Transverse colon (tissue), 3 donors: Measurements from ENCODE around the gene KAT6B.

ENCODE experiments used
- POLR2A ChIP-seq: fragments of 450-650 bp; IDR thresholded peaks from one replicate; pipeline ENCODE4 v1.6.1; 2016; ENCODE audit warnings: antibody characterized with exemption, mild to moderate bottlenecking, moderate library complexity
- TF ChIP-seq, protein P1 (sequence below), 5 experiments: fragments of 200-600 bp in 3 of 5; fragments of 450-650 bp in 2 of 5; sonication (generic) in 3 of 5; IDR thresholded peaks; 1 replicate in 2 of 5; 2 replicates in 3 of 5; pipeline ENCODE4 v1.5.1; 2016 to 2017; ENCODE audit warnings: antibody characterized with exemption in 5 of 5, inconsistent platforms in 3 of 5, mild to moderate bottlenecking in 2 of 5, moderate library complexity in 1 of 5

DNA sequence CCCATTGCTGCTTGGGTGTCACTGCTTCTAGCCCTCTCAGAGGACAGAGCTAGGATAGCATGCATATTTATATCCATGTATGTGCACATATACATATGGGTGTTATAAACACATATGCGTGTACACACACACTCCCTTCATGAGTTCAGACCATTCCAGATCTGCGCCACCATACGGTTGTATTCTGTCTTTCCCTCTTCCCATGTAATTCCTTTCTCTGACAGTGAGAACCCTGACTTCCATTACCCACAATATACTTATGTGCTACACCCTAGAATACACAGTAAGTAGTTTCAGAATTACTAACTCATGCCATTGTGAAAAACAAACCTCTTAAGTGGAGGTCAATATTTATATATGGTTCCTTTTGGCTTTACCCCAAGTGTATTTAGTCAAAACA is 168.5 kb downstream of the KAT6B start:
- no peak for TF ChIP-seq POLR2A
- TF ChIP-seq, protein P1, sequence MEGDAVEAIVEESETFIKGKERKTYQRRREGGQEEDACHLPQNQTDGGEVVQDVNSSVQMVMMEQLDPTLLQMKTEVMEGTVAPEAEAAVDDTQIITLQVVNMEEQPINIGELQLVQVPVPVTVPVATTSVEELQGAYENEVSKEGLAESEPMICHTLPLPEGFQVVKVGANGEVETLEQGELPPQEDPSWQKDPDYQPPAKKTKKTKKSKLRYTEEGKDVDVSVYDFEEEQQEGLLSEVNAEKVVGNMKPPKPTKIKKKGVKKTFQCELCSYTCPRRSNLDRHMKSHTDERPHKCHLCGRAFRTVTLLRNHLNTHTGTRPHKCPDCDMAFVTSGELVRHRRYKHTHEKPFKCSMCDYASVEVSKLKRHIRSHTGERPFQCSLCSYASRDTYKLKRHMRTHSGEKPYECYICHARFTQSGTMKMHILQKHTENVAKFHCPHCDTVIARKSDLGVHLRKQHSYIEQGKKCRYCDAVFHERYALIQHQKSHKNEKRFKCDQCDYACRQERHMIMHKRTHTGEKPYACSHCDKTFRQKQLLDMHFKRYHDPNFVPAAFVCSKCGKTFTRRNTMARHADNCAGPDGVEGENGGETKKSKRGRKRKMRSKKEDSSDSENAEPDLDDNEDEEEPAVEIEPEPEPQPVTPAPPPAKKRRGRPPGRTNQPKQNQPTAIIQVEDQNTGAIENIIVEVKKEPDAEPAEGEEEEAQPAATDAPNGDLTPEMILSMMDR (IDR thresholded peaks at IDR 0.05) = no peak
